Activated CD8-positive, alpha-beta memory T cell treated with anti-CD3 and anti-CD28 coated beads for 36 hours (primary cell): ENCODE results near the gene ATP9B. TPM values are rescaled to one million over a fixed set of nuclear protein-coding genes. Genes with fewer than 3 reads are reported as not detected.

Source experiments
- CTCF ChIA-PET: fragments of 350-600 bp; sonication (Branson Sonifier 250); formaldehyde crosslinking; loops from one replicate; lab custom pipeline; 2021; ENCODE audit warnings: antibody characterized with exemption; lab: Charles Lee
- POLR2A ChIA-PET: fragments of 350-600 bp; sonication (Branson Sonifier 250); formaldehyde crosslinking; loops from one replicate; lab custom pipeline; 2021; ENCODE audit warnings: antibody characterized with exemption; lab: Charles Lee
- total RNA-seq, 2 experiments: library from RNA; stranded (reverse); gene quantifications; one replicate each; pipeline ENCODE4 v1.2.3, GENCODE V29; 2021

ATP9B gene
- total RNA-seq, 2 experiments from 2014 or later: 19.6 to 20.4 TPM

GRCh38 chr18:79335833-79336360, 266.7 kb downstream of the ATP9B start:
- ChIA-PET CTCF (no interaction called here), POLR2A (no interaction called here)

- ChIA-PET POLR2A (no interaction called here), CTCF (no interaction called here)
These were observed 267.5 kb downstream of the ATP9B start for GRCh38 chr18:79336556-79337142.

GRCh38 chr18:79337184-79337583, 268.0 kb downstream of the ATP9B start:
- CTCF ChIA-PET: interaction anchor here (0.7 kb wide), 1 partner anchor 39 kb away, joined by 3 read pairs; no protein-coding TSS in a partner anchor

GRCh38 chr18:79337620-79338019, 268.4 kb downstream of the ATP9B start:
- CTCF ChIA-PET: interaction anchor here (0.7 kb wide), 1 partner anchor 39 kb away, joined by 3 read pairs; no protein-coding TSS in a partner anchor
- POLR2A ChIA-PET: no interaction called here

More at GRCh38 chr18:79337184-79337583, 268.0 kb downstream of the ATP9B start:
- POLR2A ChIA-PET: no interaction called here

GRCh38 chr18:79339094-79339908, 270.1 kb downstream of the ATP9B start:
- POLR2A ChIA-PET: no interaction called here

GRCh38 chr18:79343567-79344207, 274.5 kb downstream of the ATP9B start:
- ChIA-PET POLR2A (no interaction called here), CTCF (no interaction called here)

More at GRCh38 chr18:79339094-79339908, 270.1 kb downstream of the ATP9B start:
- CTCF ChIA-PET: no interaction called here

- ChIA-PET POLR2A (no interaction called here), CTCF (no interaction called here)
These were observed 275.0 kb downstream of the ATP9B start for GRCh38 chr18:79344208-79344581.

- CTCF ChIA-PET: no interaction called here
- POLR2A ChIA-PET: no interaction called here
These were observed 276.2 kb downstream of the ATP9B start for GRCh38 chr18:79345366-79345765.

- ChIA-PET CTCF (no interaction called here), POLR2A (no interaction called here)
These were observed 276.8 kb downstream of the ATP9B start for GRCh38 chr18:79345981-79346380.

- ChIA-PET POLR2A (interaction anchor here (0.5 kb wide), 1 partner anchor 306 kb away, joined by 3 read pairs; no protein-coding TSS in a partner anchor), CTCF (no interaction called here)
These were observed 278.9 kb downstream of the ATP9B start for GRCh38 chr18:79348066-79348465.

- ChIA-PET CTCF (no interaction called here), POLR2A (no interaction called here)
These were observed 283.2 kb downstream of the ATP9B start for GRCh38 chr18:79352432-79352831.

- CTCF ChIA-PET: no interaction called here
- POLR2A ChIA-PET: no interaction called here
These were observed 284.1 kb downstream of the ATP9B start for GRCh38 chr18:79353267-79353666.

GRCh38 chr18:79354350-79354749, 285.2 kb downstream of the ATP9B start:
- CTCF ChIA-PET: no interaction called here
- POLR2A ChIA-PET: no interaction called here

- POLR2A ChIA-PET: no interaction called here
These were observed 286.5 kb downstream of the ATP9B start for GRCh38 chr18:79355433-79356335.

GRCh38 chr18:79356435-79356834, 287.2 kb downstream of the ATP9B start:
- POLR2A ChIA-PET: no interaction called here
- CTCF ChIA-PET: no interaction called here

More at GRCh38 chr18:79355433-79356335, 286.5 kb downstream of the ATP9B start:
- CTCF ChIA-PET: no interaction called here

- CTCF ChIA-PET: interaction anchor here (1.2 kb wide), 1 partner anchor 17 kb away, joined by 4 read pairs; no protein-coding TSS in a partner anchor
- POLR2A ChIA-PET: no interaction called here
These were observed 291.7 kb downstream of the ATP9B start for GRCh38 chr18:79360933-79361332.

GRCh38 chr18:79361766-79362522, 292.8 kb downstream of the ATP9B start:
- POLR2A ChIA-PET: no interaction called here
- CTCF ChIA-PET: no interaction called here

GRCh38 chr18:79365701-79366100, 296.5 kb downstream of the ATP9B start:
- POLR2A ChIA-PET: no interaction called here
- CTCF ChIA-PET: no interaction called here
